Endometrial microvascular endothelial cells (primary cell): ENCODE results near the gene BCDIN3D. TPM values are rescaled to one million over a fixed set of nuclear protein-coding genes. Genes with fewer than 3 reads are reported as not detected.

ENCODE experiments used
- in situ Hi-C: cut with HindIII; loops from 2 replicates; pipeline ENCODE4 v1.10.0; 2017; ENCODE audit warnings: low sequenced_read_pairs, low pct_unique_long_range_greater_than_20kb; ENCODE audit errors: inconsistent ontology term
- total RNA-seq: library from RNA; depleted of rRNA; stranded (reverse); fragments of >200 nt; gene quantifications from one replicate; pipeline ENCODE4 v1.2.3, GENCODE V29; 2015; ENCODE audit errors: inconsistent ontology term

The BCDIN3D gene
- total RNA-seq, 1 donor from 2014 or later, result 3.4 TPM

GRCh38 chr12:49825971-49826421 is 16.9 kb downstream of the BCDIN3D start:
- in situ Hi-C loops, result no loop called here

GRCh38 chr12:49825360-49825970 is 17.4 kb downstream of the BCDIN3D start:
- in situ Hi-C loops, result no loop called here

- in situ Hi-C loops, result no loop called here
Observed at GRCh38 chr12:49824895-49825294, 18.0 kb downstream of the BCDIN3D start.

GRCh38 chr12:49824416-49824815 is 18.5 kb downstream of the BCDIN3D start:
- in situ Hi-C loops, result no loop called here

- in situ Hi-C loops, result no loop called here
Observed at GRCh38 chr12:49823951-49824350, 19.0 kb downstream of the BCDIN3D start.

GRCh38 chr12:49823350-49823749 is 19.6 kb downstream of the BCDIN3D start:
- in situ Hi-C loops, result no loop called here

GRCh38 chr12:49821373-49822287 is 21.3 kb downstream of the BCDIN3D start:
- in situ Hi-C loops, result no loop called here

- in situ Hi-C loops, result no loop called here
Observed at GRCh38 chr12:49819786-49820185, 23.1 kb downstream of the BCDIN3D start.

GRCh38 chr12:49818241-49818895 is 24.5 kb downstream of the BCDIN3D start:
- in situ Hi-C loops, result no loop called here

GRCh38 chr12:49813131-49813530 is 29.8 kb downstream of the BCDIN3D start:
- in situ Hi-C loops, result no loop called here

GRCh38 chr12:49811961-49812401 is 30.9 kb downstream of the BCDIN3D start:
- in situ Hi-C loops, result no loop called here

GRCh38 chr12:49811136-49811535 is 31.8 kb downstream of the BCDIN3D start:
- in situ Hi-C loops, result no loop called here

GRCh38 chr12:49809906-49810389 is 33.0 kb downstream of the BCDIN3D start:
- in situ Hi-C loops, result no loop called here

- in situ Hi-C loops, result no loop called here
Observed at GRCh38 chr12:49809381-49809905, 33.5 kb downstream of the BCDIN3D start.

GRCh38 chr12:49808686-49809380 is 34.1 kb downstream of the BCDIN3D start:
- in situ Hi-C loops, result no loop called here

- in situ Hi-C loops, result no loop called here
Observed at GRCh38 chr12:49807991-49808580, 34.8 kb downstream of the BCDIN3D start.

- in situ Hi-C loops, result no loop called here
Observed at GRCh38 chr12:49806877-49807276, 36.0 kb downstream of the BCDIN3D start.

- in situ Hi-C loops, result no loop called here
Observed at GRCh38 chr12:49806321-49806813, 36.5 kb downstream of the BCDIN3D start.
